ENCODE results near the gene NEB. TPM values are rescaled to one million over a fixed set of nuclear protein-coding genes. Genes with fewer than 3 reads are reported as not detected.

NEB gene
- total RNA-seq, 1 donor from 2014 or later, result 0.08 TPM

Other genes starting within 250 kb of the NEB start
- 60.1 and 69.3 TPM in 2 replicates for gene ARL5A, start 93.9 kb upstream of the NEB start, total RNA-seq

Data from activated T-helper 1 cell treated with anti-CD3 and anti-CD28 coated beads, Interleukin-12 subunit alpha, Interleukin-12 subunit beta, Interleukin-2, Interleukin-4 antibody, amounts not matched to agents 30 ng/mL and 10 ng/mL and 1 ng/mL, durations not matched to agents 14 hours and 24 hours and 36 hours (primary cell).